ENCODE measurements around the gene CCDC159. TPM values are rescaled to one million over a fixed set of nuclear protein-coding genes. Genes with fewer than 3 reads are reported as not detected.
"Not testable (repeated sequence)": the region's sequence is repeated elsewhere in the genome, so short reads cannot be mapped to it uniquely, and the experiment has no call there.

Gene CCDC159
- total RNA-seq, 1 experiment from 2014 or later: 7.3 TPM

DNA sequence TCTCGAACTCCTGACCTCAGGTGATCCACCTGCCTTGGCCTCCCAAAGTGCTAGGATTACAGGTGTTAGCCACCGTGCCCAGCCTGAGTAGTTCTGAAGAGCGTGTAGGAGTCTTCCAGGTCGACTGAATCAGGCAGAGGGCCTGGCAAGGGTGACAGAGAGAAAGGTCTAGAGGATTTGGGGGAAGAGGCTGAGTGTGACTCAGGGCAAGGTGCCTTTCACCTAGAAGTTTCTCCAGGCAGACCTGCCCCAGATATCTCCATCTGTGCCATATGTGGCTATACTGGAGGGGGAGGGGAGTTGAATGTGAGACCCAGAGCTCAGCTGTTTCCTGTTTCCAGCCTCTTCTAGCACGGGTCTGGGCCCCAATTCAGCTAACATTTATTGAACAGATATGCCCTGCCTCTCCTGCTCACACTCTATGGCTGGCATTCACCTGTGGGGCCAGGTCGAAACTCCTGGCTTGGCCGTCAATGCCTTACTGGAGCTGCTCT lies 1.3 kb downstream of the CCDC159 start:
- H3K4me3 ChIP-seq: no peak overlapping the region

DNA sequence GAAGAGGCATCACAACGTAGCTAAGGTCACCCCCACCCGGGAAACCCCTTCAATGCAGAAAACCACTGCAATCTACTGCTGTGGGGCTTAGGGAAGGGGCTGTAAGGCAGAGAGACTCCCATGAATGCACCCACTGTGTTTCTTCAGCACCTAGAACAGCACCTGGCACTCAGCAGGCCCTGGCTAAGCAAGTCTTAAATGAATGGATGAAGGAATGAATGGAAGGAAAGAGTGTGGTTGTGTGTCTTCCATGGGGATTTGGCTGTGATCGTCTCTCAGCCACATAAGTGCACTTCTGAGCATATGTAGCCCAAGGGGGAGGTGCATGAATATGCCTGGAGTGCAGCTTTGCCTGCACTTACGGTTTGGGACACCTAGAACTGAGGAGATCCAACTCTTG lies 2.9 kb downstream of the CCDC159 start:
- H3K27me3 ChIP-seq (replicated peaks): no peaks in the 10 kb centered on the region
- no peak overlapping the region for H3K4me3 ChIP-seq
- H3K9me3 ChIP-seq (replicated peaks): peaks cover 9% of the 10 kb centered on the region
- H3K27ac ChIP-seq: no peak overlapping the region
- H3K36me3 ChIP-seq: no peaks in the 10 kb centered on the region
- DNase-seq (ENCODE audit: low read depth in 1 of 2, low spot score in 2 of 2): no peak
- peaks cover 23% of the 10 kb centered on the region for H3K4me1 ChIP-seq (replicated peaks)

More for the DNA sequence above, 1.3 kb downstream of the CCDC159 start:
- H3K4me1 ChIP-seq (replicated peaks): peaks cover 31% of the 10 kb centered on the region
- H3K36me3 ChIP-seq: no peaks in the 10 kb centered on the region
- H3K27me3 ChIP-seq (replicated peaks): no peaks in the 10 kb centered on the region
- no peak overlapping the region for H3K27ac ChIP-seq
- H3K9me3 ChIP-seq (replicated peaks): peaks cover 9% of the 10 kb centered on the region
- no peak for DNase-seq (ENCODE audit: low read depth in 1 of 2, low spot score in 2 of 2)

DNA sequence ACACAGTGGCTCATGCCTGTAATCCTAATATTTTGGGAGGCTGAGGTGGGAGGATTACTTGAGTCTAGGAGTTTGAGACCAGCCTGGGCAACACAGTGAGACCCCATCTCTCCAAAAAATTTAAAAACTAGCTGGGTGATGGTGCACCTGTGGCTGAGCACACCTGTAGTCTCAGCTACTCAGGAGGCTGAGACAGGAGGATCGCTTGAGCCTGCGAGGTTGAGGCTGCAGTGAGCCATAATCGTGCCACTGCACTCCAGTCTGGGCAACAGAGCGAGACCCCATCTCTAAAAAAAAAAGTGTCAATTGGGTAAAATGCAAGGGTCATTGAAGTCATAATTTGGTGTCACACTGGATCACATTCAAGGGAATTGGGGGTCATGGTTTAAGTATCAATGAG lies 7.8 kb downstream of the CCDC159 start:
- H3K36me3 ChIP-seq; H3K27me3 ChIP-seq (replicated peaks); H3K9me3 ChIP-seq (replicated peaks); DNase-seq (ENCODE audit: low read depth in 1 of 2, low spot score in 2 of 2); H3K4me3 ChIP-seq; H3K4me1 ChIP-seq (replicated peaks); H3K27ac ChIP-seq: not testable (repeated sequence)

DNA sequence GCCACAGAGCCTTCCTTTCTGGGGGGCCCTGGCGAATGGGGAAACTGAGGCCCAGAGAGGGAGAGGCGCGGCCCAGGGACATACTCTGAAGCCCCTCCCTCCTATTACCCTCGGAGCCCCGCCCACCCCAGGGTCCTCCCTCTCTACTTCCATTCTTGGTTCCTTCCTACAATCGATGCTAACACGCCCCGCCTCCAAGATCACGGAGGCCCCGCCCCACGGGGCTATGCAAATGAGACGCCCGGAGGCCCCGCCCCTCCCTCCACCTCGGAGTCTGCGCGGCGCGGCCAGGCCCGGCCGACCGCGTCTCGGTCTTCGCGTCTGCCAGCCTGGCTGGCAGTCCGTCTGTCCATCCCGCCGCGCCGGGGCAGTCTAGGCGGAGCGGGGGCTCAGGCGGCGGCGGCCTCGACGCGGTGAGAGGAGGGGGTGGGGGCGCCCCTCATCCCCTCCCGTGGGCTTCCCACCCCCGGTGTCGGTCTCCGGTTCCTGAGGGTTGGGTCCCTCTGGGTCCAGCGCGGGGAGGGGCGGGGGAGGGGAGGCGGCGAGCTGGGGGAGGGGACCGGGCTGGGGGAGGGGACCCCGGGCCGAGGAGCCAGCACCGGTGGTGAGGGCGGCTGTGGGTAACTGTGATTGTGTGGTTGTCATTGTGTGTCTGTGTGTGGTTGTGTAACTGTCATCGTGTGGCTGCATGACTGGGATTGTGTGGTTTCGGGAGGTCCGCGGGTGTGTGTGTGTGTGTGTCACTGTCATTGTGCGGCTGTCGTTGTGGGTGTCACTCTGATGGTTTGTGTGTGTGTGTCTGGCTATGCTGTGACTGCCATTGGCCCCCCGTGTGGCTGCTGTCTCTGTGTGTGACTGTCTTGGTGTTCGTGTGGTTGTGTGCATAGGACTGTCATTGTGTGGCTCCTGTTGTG lies 9.1 kb downstream of the CCDC159 start, which contains the start of gene PLPPR2:
PLPPR2 (plus strand) TSS at position 273 of the 914 bp plus-strand sequence. CDS start 2,242 bp downstream, outside the sequence.
- DNase-seq (ENCODE audit: low read depth in 1 of 2, low spot score in 2 of 2): peak; percentile 80 to 92
- Histone ChIP-seq H3K36me3 (peaks cover 4% of the 10 kb centered on the region; the same call in 1 of the 2 replicates), H3K27ac (no peak within 1 kb of the TSS), H3K9me3 (replicated peaks) (no peaks in the 10 kb centered on the region), H3K4me3 (peak within 1 kb of the TSS; percentile 51), H3K4me1 (replicated peaks) (peaks cover 6% of the 10 kb centered on the region), H3K27me3 (replicated peaks) (no peaks in the 10 kb centered on the region)

DNA sequence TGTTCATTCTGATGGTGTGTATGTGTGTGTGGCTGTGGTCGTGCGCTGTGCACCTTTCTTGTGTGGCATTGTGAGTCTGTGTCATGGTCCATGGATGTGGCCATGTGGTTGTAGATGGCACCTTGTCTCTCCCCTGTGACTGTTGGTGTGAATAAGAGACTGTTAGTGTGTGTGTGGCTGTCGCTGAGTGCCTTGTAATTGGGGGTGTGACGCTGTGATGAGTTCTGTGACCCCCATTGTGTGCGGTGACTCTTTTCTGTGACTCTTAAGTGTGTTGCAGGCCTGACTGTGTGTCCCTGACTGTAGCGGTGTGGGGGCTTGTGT lies 9.7 kb downstream of the CCDC159 start:
- H3K4me3 ChIP-seq: peak overlapping the region; percentile 51
- H3K36me3 ChIP-seq: peaks cover 4% of the 10 kb centered on the region
- H3K27ac ChIP-seq: no peak overlapping the region
- peaks cover 6% of the 10 kb centered on the region for H3K4me1 ChIP-seq (replicated peaks)
- DNase-seq (ENCODE audit: low read depth in 1 of 2, low spot score in 2 of 2): no peak
- no peaks in the 10 kb centered on the region for H3K27me3 ChIP-seq (replicated peaks)
- H3K9me3 ChIP-seq (replicated peaks): no peaks in the 10 kb centered on the region

DNA sequence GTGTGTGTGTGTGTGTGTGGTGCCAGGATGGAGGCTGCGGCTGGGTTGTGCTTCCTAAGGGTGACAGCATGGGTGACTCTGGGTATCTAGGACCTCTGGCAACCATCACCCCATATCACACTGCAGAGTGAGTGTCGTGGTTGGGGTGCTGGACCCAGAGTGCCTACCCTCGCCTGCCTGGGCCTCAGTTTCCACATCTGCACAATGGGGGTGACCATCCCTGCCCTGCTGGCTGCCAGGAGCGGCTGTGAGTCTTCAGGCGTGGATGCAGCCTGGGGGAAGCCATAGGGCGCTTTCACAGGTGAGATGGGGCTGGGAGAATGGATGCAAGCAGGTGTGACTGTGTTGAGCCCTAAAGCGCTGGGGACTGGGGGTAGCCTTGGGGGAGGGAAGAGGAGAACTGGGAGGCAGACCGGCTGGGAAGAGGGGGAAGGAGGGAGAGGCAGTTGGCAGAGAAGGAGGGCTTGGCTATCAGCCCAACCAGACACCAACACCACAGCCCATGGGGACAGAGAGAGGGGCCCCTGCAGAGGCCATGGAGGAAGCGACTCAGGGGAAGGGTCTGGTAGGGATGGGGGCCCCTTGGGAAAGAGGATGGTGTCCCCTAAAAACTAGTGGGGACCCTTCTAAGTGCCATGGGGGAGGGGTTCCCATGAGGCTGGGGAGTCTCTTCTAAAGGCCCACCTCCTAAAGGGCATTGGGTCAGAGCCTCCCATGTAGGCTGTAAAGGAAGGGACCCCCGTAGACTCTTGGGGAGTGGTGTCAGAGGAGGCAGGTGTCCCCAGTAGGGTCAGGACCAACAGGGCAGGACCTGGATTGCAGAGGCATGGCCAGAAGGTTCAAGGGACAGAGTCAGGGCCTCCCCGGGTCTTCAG lies 10.6 kb downstream of the CCDC159 start:
- Histone ChIP-seq H3K4me3 (no peak overlapping the region), H3K36me3 (peaks cover 13% of the 10 kb centered on the region), H3K27ac (no peak overlapping the region), H3K9me3 (replicated peaks) (no peaks in the 10 kb centered on the region), H3K27me3 (replicated peaks) (no peaks in the 10 kb centered on the region), H3K4me1 (replicated peaks) (peaks cover 6% of the 10 kb centered on the region)
- DNase-seq (ENCODE audit: low read depth in 1 of 2, low spot score in 2 of 2): no peak

DNA sequence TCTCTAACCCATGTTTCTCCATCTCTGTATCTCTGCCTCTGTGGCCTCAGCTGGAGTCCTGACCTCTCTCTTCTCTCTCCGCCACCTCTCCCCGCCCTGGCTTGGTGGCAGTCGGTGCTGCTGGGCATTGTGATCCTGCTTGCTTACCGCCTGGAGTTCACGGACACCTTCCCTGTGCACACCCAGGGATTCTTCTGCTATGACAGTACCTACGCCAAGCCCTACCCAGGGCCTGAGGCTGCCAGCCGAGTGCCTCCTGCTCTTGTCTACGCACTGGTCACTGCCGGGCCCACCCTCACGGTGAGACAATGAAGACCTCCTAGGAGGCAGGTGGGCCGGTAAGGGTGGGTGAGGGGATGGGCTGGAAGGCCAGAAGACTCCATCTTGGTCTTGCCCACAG lies 13.1 kb downstream of the CCDC159 start:
- Histone ChIP-seq H3K27ac (no peak overlapping the region), H3K9me3 (replicated peaks) (no peaks in the 10 kb centered on the region), H3K4me3 (no peak overlapping the region), H3K27me3 (replicated peaks) (no peaks in the 10 kb centered on the region), H3K36me3 (peaks cover 19% of the 10 kb centered on the region), H3K4me1 (replicated peaks) (peaks cover 6% of the 10 kb centered on the region)
- DNase-seq (ENCODE audit: low read depth in 1 of 2, low spot score in 2 of 2): no peak

DNA sequence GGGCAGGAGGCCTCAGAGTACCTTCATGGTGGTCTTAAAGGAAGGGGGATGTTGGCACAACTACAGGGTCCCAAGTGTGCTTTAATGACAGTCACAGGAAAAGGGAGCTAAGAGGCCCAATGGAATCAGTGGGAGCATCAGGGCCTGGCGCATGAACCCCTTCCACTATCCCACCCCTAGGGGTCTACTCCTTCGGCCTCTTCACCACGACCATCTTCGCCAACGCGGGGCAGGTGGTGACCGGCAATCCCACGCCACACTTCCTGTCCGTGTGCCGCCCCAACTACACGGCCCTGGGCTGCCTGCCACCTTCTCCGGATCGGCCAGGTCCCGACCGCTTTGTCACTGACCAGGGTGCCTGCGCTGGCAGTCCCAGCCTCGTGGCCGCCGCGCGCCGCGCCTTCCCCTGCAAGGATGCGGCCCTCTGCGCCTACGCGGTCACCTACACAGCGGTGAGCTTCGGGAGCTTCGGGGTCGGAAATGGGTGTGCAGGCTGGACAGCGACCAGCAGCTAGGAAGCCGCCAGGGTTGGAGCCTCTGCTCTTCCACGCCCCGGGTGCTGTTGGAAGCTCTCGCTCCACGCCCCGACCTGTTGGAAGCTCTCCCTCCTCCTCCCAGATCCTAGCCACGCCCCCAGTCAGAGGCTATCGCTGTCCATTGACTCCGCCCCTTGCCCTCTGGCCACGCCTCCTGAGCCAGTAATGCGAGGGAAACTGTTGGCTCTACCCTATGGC lies 14.9 kb downstream of the CCDC159 start:
- Histone ChIP-seq H3K36me3 (peaks cover 19% of the 10 kb centered on the region), H3K4me3 (no peak overlapping the region), H3K27me3 (replicated peaks) (no peaks in the 10 kb centered on the region), H3K27ac (no peak overlapping the region), H3K9me3 (replicated peaks) (no peaks in the 10 kb centered on the region), H3K4me1 (replicated peaks) (peaks cover under 1% of the 10 kb centered on the region)
- no peak for DNase-seq (ENCODE audit: low read depth in 1 of 2, low spot score in 2 of 2)

DNA sequence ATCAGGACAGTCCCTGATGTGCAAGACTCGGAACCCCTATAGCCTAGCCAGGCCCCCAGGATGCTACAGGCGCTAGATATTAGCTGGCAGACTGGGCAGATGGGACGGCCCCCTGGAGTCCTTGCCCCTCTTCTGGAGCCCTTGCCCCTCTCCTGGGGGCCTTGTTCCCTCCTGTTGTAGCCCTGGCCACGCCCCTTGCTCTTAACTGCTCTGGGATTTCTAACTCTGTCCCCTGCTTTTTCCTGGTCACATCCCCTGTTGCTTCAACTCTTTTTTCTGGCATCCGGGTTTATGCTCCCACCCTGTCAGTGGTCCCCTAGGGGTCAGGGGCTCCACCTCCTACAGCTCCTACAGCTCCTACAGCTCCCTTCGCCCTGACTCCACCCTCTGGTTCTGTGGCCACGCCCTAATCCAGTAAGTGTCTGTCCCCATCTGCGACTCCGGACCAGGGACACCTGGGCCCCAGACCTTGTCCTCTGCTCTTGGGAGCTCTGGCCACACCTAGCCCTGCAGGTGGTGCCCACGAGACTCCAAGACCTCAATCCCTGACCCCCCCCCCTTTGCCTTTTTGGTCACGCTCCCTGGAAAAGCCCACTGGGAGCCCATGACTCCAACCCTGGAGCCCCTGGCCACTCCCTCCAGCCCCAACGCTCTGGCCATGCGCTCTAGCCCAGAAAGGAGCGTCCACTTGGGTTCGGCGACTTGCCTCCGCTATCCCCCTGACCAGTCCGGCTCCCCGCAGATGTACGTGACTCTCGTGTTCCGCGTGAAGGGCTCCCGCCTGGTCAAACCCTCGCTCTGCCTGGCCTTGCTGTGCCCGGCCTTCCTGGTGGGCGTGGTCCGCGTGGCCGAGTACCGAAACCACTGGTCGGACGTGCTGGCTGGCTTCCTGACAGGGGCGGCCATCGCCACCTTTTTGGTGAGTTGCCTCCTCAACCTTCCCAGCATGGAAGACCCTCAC lies 15.7 kb downstream of the CCDC159 start:
- peaks cover 19% of the 10 kb centered on the region for H3K36me3 ChIP-seq
- H3K4me1 ChIP-seq (replicated peaks): no peaks in the 10 kb centered on the region
- H3K4me3 ChIP-seq: no peak overlapping the region
- H3K9me3 ChIP-seq (replicated peaks): no peaks in the 10 kb centered on the region
- no peaks in the 10 kb centered on the region for H3K27me3 ChIP-seq (replicated peaks)
- H3K27ac ChIP-seq: no peak overlapping the region
- DNase-seq (ENCODE audit: low read depth in 1 of 2, low spot score in 2 of 2): no peak

DNA sequence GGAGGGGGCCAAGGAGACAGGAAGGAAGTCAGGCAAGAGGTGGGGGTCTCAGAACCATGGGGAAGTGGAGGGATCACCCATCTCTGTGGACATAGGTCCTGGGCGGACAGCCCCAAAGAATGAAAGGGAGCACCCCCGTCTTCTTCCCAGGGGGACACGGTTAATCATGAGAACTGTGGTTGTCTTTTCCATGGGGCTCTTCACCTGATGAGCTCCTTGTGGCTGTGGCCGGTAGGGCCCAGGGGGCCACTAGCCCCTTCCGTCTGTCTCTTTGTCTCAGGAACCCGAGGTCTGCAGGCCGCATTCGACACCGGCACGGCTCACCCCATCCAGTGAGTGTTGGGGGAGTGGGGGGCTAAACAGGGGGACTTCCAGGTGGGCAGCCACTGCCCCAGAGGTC lies 17.6 kb downstream of the CCDC159 start:
- H3K36me3 ChIP-seq: peaks cover 19% of the 10 kb centered on the region
- no peak for DNase-seq (ENCODE audit: low read depth in 1 of 2, low spot score in 2 of 2)
- H3K27ac ChIP-seq: no peak overlapping the region
- H3K27me3 ChIP-seq (replicated peaks): no peaks in the 10 kb centered on the region
- H3K4me1 ChIP-seq (replicated peaks): no peaks in the 10 kb centered on the region
- H3K4me3 ChIP-seq: no peak overlapping the region
- H3K9me3 ChIP-seq (replicated peaks): no peaks in the 10 kb centered on the region

DNA sequence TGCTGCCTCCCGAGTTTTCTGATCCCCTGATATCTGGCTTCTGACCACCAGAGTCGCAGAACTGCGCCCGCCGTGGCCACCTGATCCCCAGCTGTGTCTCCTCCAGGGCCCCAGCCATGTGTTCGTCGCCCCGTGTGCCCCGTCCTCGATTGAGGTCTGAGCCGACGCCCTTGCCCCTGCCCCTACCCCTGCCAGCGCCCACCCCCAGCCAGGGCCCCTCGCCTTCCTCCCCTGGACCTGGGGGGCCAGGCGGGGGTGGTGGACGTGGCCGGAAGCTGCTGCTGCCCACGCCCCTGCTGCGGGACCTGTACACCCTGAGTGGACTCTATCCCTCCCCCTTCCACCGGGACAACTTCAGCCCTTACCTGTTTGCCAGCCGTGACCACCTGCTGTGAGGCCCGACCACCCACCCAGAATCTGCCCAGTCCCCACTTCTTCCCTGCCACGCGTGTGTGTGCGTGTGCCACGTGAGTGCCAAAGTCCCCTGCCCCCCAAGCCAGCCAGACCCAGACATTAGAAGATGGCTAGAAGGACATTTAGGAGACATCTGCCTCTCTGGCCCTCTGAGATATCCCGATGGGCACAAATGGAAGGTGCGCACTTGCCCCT lies 18.1 kb downstream of the CCDC159 start:
- no peak overlapping the region for H3K4me3 ChIP-seq
- no peaks in the 10 kb centered on the region for H3K9me3 ChIP-seq (replicated peaks)
- no peaks in the 10 kb centered on the region for H3K4me1 ChIP-seq (replicated peaks)
- peaks cover 19% of the 10 kb centered on the region for H3K36me3 ChIP-seq
- no peak overlapping the region for H3K27ac ChIP-seq
- DNase-seq (ENCODE audit: low read depth in 1 of 2, low spot score in 2 of 2): no peak
- H3K27me3 ChIP-seq (replicated peaks): no peaks in the 10 kb centered on the region

DNA sequence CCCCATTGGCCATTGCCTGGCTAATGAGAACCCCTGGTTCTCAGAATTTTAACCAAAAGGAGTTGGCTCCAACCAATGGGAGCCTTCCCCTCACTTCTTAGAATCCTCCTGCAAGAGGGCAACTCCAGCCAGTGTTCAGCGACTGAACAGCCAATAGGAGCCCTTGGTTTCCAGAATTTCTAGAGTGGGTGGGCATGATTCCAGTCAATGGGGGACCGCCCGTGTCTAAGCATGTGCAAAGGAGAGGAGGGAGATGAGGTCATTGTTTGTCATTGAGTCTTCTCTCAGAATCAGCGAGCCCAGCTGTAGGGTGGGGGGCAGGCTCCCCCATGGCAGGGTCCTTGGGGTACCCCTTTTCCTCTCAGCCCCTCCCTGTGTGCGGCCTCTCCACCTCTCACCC lies 18.6 kb downstream of the CCDC159 start:
- Histone ChIP-seq H3K9me3 (replicated peaks) (no peaks in the 10 kb centered on the region), H3K4me1 (replicated peaks) (no peaks in the 10 kb centered on the region), H3K27me3 (replicated peaks) (no peaks in the 10 kb centered on the region), H3K27ac (no peak overlapping the region), H3K4me3 (no peak overlapping the region), H3K36me3 (peaks cover 15% of the 10 kb centered on the region)
- no peak for DNase-seq (ENCODE audit: low read depth in 1 of 2, low spot score in 2 of 2)
